Measurements from ENCODE around the gene EVC2. TPM values are rescaled to one million over a fixed set of nuclear protein-coding genes. Genes with fewer than 3 reads are reported as not detected.

EVC2 gene
- total and polyA plus RNA-seq, 9 of the 15 experiments (the other 6 are each of a cell fraction or from before 2014, with no cell fraction given), result 0.03 to 0.55 (median 0.38) TPM; not detected in 1

GRCh38 chr4:5746250-5746649 lies 37.9 kb upstream of the EVC2 start:
- in situ Hi-C loops (cut with MboI) (no loop called here), intact Hi-C loops (cut with micrococcal nuclease) (no loop called here)
- H3K36me3 ChIP-seq (ENCODE audit: control insufficient read depth, insufficient read depth, low read length), result no peaks in the 10 kb centered on the region
- no peaks in the 10 kb centered on the region for H4K20me1 ChIP-seq (replicated peaks; ENCODE audit: control insufficient read depth, insufficient read depth, low read length)
- DNase-seq (ENCODE audit: extremely low read depth in 1 of 4, low spot score in 3 of 4) (no peak), FAIRE-seq (no peak), ATAC-seq (no peak)
- no peaks in the 10 kb centered on the region for H3K27me3 ChIP-seq (ENCODE audit: control insufficient read depth in 2 of 2, insufficient read depth in 2 of 2, low read length in 2 of 2)
- no peak overlapping the region for H3K4me2 ChIP-seq (ENCODE audit: insufficient read depth, low read length)
- 8% methylated on average over 4 of the region's 5 CpGs for WGBS (ENCODE audit: insufficient coverage, low coverage, missing lambda C conversion rate)
- H3K4me3 ChIP-seq, result no peak overlapping the region
- no peaks in the 10 kb centered on the region for H3K9me3 ChIP-seq (replicated peaks; ENCODE audit: control insufficient read depth, insufficient read depth, low read depth, low read length)
- no peaks in the 10 kb centered on the region for H3K9me1 ChIP-seq (ENCODE audit: control insufficient read depth, insufficient read depth, low read length)
- POLR2A ChIA-PET, result no interaction called here
- CTCF ChIA-PET (ENCODE audit: low intra/inter-chr PET ratio), result no interaction called here
- no TSS peak for BruUV-seq (replicated peaks)
- H3K9ac ChIP-seq (ENCODE audit: insufficient read depth in 1 of 2, low read depth in 2 of 2, low read length in 2 of 2), result no peak overlapping the region
- H3K27ac ChIP-seq (ENCODE audit: extremely low read depth, low read depth, low read length), result no peak overlapping the region
- H3K79me2 ChIP-seq (ENCODE audit: control insufficient read depth, insufficient read depth, low read length), result no peaks in the 10 kb centered on the region
- H3K4me1 ChIP-seq (replicated peaks in 1 of 2; ENCODE audit: control insufficient read depth in 2 of 2, insufficient read depth in 2 of 2, low read length in 2 of 2), result peaks cover 3 to 5% of the 10 kb centered on the region in 2 experiments; a peak in 2 of 5 replicates
- no peak for TF ChIP-seq KAT7 (CRISPR knock-in tag; IDR thresholded peaks at IDR 0.05; ENCODE audit: borderline replicate concordance)
- TF ChIP-seq YBX1 (IDR thresholded peaks at IDR 0.05), result no peak
- TF ChIP-seq CBX1 (IDR thresholded peaks at IDR 0.05; ENCODE audit: low read depth), result no peak
- no peak for TF ChIP-seq ZNF354B (CRISPR knock-in tag; IDR thresholded peaks at IDR 0.05)
- no peak for TF ChIP-seq THRB (CRISPR knock-in tag; conservative IDR thresholded peaks at IDR 0.05)
- no peak for TF ChIP-seq HMG20A (CRISPR knock-in tag; conservative IDR thresholded peaks at IDR 0.05)
- no peak for TF ChIP-seq PHF20 (IDR thresholded peaks at IDR 0.05; ENCODE audit: partially characterized antibody)
- no peak for TF ChIP-seq POLR2B (IDR thresholded peaks at IDR 0.05; ENCODE audit: low read depth, partially characterized antibody)
- no peak for TF ChIP-seq L3MBTL2 (IDR thresholded peaks at IDR 0.05)
- TF ChIP-seq ZNF551 (CRISPR knock-in tag; IDR thresholded peaks at IDR 0.05), result no peak
- no peak for TF ChIP-seq NFE2L1 (tag; IDR thresholded peaks at IDR 0.05; ENCODE audit: borderline replicate concordance, low read depth)
- TF ChIP-seq FOXJ3 (CRISPR knock-in tag; IDR thresholded peaks at IDR 0.05), result no peak
- TF ChIP-seq MYBL2 (IDR thresholded peaks at IDR 0.05; ENCODE audit: low read depth), result no peak
- TF ChIP-seq MYBL2 (CRISPR knock-in tag; IDR thresholded peaks at IDR 0.05; ENCODE audit: borderline replicate concordance), result no peak
- no peak for TF ChIP-seq EHMT2 (IDR thresholded peaks at IDR 0.05)
- TF ChIP-seq TAF1 (IDR thresholded peaks at IDR 0.05; ENCODE audit: control insufficient read depth, extremely low read depth, insufficient read depth, low read length, severe bottlenecking), result no peak
- no peak for TF ChIP-seq NONO (IDR thresholded peaks at IDR 0.05; ENCODE audit: low read depth in 2 of 2, low read length in 1 of 2)
- H2AFZ ChIP-seq (ENCODE audit: low read depth, low read length), result no peak overlapping the region
